Endodermal cell (in vitro differentiated cells): ENCODE results near the gene APBA1. TPM values are rescaled to one million over a fixed set of nuclear protein-coding genes. Genes with fewer than 3 reads are reported as not detected.

ENCODE experiments used
- DNase-seq: peaks from one replicate; pipeline ENCODE4 v3.0.0-alpha.2; 2017
- H3K27ac ChIP-seq: 2 replicates; pipeline ENCODE4 v1.5.1; 2013; ENCODE audit warnings: mild to moderate bottlenecking, low read depth, low read length, moderate library complexity
- H3K27me3 ChIP-seq: 2 replicates; pipeline ENCODE4 v1.6.1; 2013; ENCODE audit warnings: mild to moderate bottlenecking, low read length, moderate library complexity; ENCODE audit not compliant: insufficient read depth, control insufficient read depth, poor library complexity, severe bottlenecking
- H3K36me3 ChIP-seq: 2 replicates; pipeline ENCODE4 v1.7.0; 2013; ENCODE audit warnings: mild to moderate bottlenecking, low read length, moderate library complexity; ENCODE audit not compliant: control insufficient read depth, insufficient read depth
- H3K4me1 ChIP-seq: one replicate; pipeline ENCODE4 v1.7.0; 2013; ENCODE audit warnings: low read length; ENCODE audit not compliant: control insufficient read depth, insufficient read depth
- H3K4me3 ChIP-seq: 2 replicates; pipeline ENCODE4 v1.5.1; 2013; ENCODE audit warnings: mild to moderate bottlenecking, low read length, moderate library complexity
- H3K9ac ChIP-seq: 2 replicates; pipeline ENCODE4 v1.6.1; 2013; ENCODE audit warnings: mild to moderate bottlenecking, low read length, moderate library complexity; ENCODE audit not compliant: poor library complexity, severe bottlenecking; ENCODE audit errors: extremely low read depth
- H3K9me3 ChIP-seq: 2 replicates; pipeline ENCODE4 v1.6.1; 2013; ENCODE audit warnings: mild to moderate bottlenecking, low read length, moderate library complexity; ENCODE audit not compliant: control insufficient read depth
- H3K27ac Mint-ChIP-seq: 2 replicates; pipeline ENCODE4 v1.8.0; 2020; ENCODE audit warnings: mixed read lengths
- H3K27me3 Mint-ChIP-seq: 2 replicates; pipeline ENCODE4 v1.8.0; 2021; ENCODE audit warnings: mild to moderate bottlenecking, mixed read lengths; ENCODE audit not compliant: insufficient read depth
- H3K36me3 Mint-ChIP-seq: 2 replicates; pipeline ENCODE4 v1.8.0; 2020; ENCODE audit warnings: low read depth, mixed read lengths
- H3K4me1 Mint-ChIP-seq: 2 replicates; pipeline ENCODE4 v1.8.0; 2020; ENCODE audit warnings: mixed read lengths
- H3K4me3 Mint-ChIP-seq: 2 replicates; pipeline ENCODE4 v1.8.0; 2020; ENCODE audit warnings: mild to moderate bottlenecking, moderate library complexity, mixed read lengths
- H3K9me3 Mint-ChIP-seq: 2 replicates; pipeline ENCODE4 v1.8.0; 2020; ENCODE audit warnings: mild to moderate bottlenecking, mixed read lengths
- WGBS, 2 experiments: methylation state at CpG; one replicate each; pipeline versions ENCODE4 v1.1.5 to v1.1.7; 2013; ENCODE audit warnings: missing lambda C conversion rate in 2 of 2, mixed read lengths in 1 of 2; ENCODE audit not compliant: insufficient coverage in 1 of 2, insufficient read length in 1 of 2; 5-methylcytosine and 5-hydroxymethylcytosine counted together
- total RNA-seq, 2 donors: library from RNA; stranded (reverse); fragmentation: NEBNext Ultra II Directional in 1 of 2; extraction: Animal tissue kit (Norgen Biotek cat#: 25700) in 1 of 2; gene quantifications; 2 replicates in 1 of 2; 3 replicates in 1 of 2; pipeline ENCODE4 v1.2.1, GENCODE V29; 2021
- TF ChIP-seq, protein P1 (sequence below): fragments of 200-600 bp; sonication (generic); conservative IDR thresholded peaks from 2 replicates; pipeline ENCODE4 v1.5.0; 2021; ENCODE audit warnings: antibody characterized with exemption, mild to moderate bottlenecking

APBA1 gene
- total RNA-seq, 2 donors from 2014 or later, result 0.51 to 0.75 TPM

GRCh38 chr9:69395718-69396117, 276.5 kb downstream of the APBA1 start:
- Mint-ChIP-seq H3K36me3 (peaks cover 20% of the 10 kb centered on the region), H3K4me1 (no peaks in the 10 kb centered on the region), H3K9me3 (peaks cover 4% of the 10 kb centered on the region), H3K4me3 (no peak overlapping the region), H3K27ac (peak overlapping the region; percentile 21), H3K27me3 (no peaks in the 10 kb centered on the region)
- Histone ChIP-seq H3K4me3 (no peak overlapping the region), H3K4me1 (no peaks in the 10 kb centered on the region), H3K27ac (no peak overlapping the region), H3K9me3 (peaks cover 9% of the 10 kb centered on the region), H3K9ac (no peak overlapping the region), H3K36me3 (no peaks in the 10 kb centered on the region), H3K27me3 (no peaks in the 10 kb centered on the region)
- TF ChIP-seq, protein P1, sequence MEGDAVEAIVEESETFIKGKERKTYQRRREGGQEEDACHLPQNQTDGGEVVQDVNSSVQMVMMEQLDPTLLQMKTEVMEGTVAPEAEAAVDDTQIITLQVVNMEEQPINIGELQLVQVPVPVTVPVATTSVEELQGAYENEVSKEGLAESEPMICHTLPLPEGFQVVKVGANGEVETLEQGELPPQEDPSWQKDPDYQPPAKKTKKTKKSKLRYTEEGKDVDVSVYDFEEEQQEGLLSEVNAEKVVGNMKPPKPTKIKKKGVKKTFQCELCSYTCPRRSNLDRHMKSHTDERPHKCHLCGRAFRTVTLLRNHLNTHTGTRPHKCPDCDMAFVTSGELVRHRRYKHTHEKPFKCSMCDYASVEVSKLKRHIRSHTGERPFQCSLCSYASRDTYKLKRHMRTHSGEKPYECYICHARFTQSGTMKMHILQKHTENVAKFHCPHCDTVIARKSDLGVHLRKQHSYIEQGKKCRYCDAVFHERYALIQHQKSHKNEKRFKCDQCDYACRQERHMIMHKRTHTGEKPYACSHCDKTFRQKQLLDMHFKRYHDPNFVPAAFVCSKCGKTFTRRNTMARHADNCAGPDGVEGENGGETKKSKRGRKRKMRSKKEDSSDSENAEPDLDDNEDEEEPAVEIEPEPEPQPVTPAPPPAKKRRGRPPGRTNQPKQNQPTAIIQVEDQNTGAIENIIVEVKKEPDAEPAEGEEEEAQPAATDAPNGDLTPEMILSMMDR, result no peak
- WGBS, 2 experiments, result 96 to 100% methylated on average over 1 to 5 of the region's 5 CpGs
- no peak for DNase-seq

DNA sequence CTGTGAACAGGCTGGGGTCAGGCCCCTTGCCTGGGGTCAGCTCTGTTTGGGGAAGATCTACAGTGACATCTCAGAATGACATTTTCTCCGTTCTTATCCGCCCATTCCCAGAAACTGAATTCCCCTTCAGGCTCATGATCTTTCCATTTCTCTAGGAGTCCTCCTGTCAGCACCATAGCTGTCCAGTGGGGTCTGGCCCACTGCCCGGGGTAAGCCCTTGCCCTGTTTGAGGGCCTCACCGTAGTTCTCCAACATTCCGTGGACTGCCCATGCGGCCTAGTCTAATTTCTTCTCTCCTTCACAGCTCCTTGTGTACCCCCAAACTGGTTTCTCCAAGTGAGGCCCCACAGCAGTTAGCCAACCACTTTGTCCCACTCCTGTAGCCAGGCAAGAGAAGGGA, 278.7 kb downstream of the APBA1 start:
- Histone ChIP-seq H3K9ac (no peak overlapping the region), H3K36me3 (peaks cover 4% of the 10 kb centered on the region), H3K4me3 (no peak overlapping the region), H3K4me1 (no peaks in the 10 kb centered on the region), H3K9me3 (peaks cover 6% of the 10 kb centered on the region), H3K27ac (no peak overlapping the region), H3K27me3 (no peaks in the 10 kb centered on the region)
- no peaks in the 10 kb centered on the region for H3K27me3 Mint-ChIP-seq
- H3K4me1 Mint-ChIP-seq, result no peaks in the 10 kb centered on the region
- TF ChIP-seq, protein P1, result no peak
- 93 to 97% methylated on average over 5 to 6 of the region's 6 CpGs for WGBS, 2 experiments
- peak overlapping the region; percentile 14 for H3K27ac Mint-ChIP-seq
- no peaks in the 10 kb centered on the region for H3K9me3 Mint-ChIP-seq
- H3K36me3 Mint-ChIP-seq, result peaks cover 32% of the 10 kb centered on the region
- no peak for DNase-seq
- no peak overlapping the region for H3K4me3 Mint-ChIP-seq

GRCh38 chr9:69392826-69393225, 279.3 kb downstream of the APBA1 start:
- H3K27me3 ChIP-seq, result no peaks in the 10 kb centered on the region
- H3K36me3 ChIP-seq, result peaks cover 4% of the 10 kb centered on the region
- peaks cover 6% of the 10 kb centered on the region for H3K9me3 ChIP-seq
- DNase-seq, result no peak
- Mint-ChIP-seq H3K4me1 (no peaks in the 10 kb centered on the region), H3K4me3 (no peak overlapping the region), H3K27ac (no peak overlapping the region), H3K9me3 (no peaks in the 10 kb centered on the region), H3K36me3 (peaks cover 38% of the 10 kb centered on the region), H3K27me3 (no peaks in the 10 kb centered on the region)
- 90 to 92% methylated on average over 5 of the region's 5 CpGs for WGBS, 2 experiments
- no peak overlapping the region for H3K4me3 ChIP-seq
- H3K4me1 ChIP-seq, result no peaks in the 10 kb centered on the region
- no peak overlapping the region for H3K27ac ChIP-seq
- TF ChIP-seq, protein P1, result no peak
- H3K9ac ChIP-seq, result no peak overlapping the region
